Colonic mucosa (tissue), 4 donors: Measurements from ENCODE around the gene MYADM. TPM values are rescaled to one million over a fixed set of nuclear protein-coding genes. Genes with fewer than 3 reads are reported as not detected.
A peak's percentile ranks its signal among the peaks of the same experiment; 100 is the strongest.
"Not testable (repeated sequence)": the region's sequence is repeated elsewhere in the genome, so short reads cannot be mapped to it uniquely, and the experiment has no call there.

Experiments
- DNase-seq: peaks from one replicate; pipeline ENCODE4 v3.0.0-alpha.2; 2020
- H3K27ac ChIP-seq: fragments of 200-600 bp; one replicate; pipeline ENCODE4 v1.8.0; 2021
- H3K27me3 ChIP-seq: fragments of 200-600 bp; one replicate; pipeline ENCODE4 v1.8.0; 2021
- H3K36me3 ChIP-seq: fragments of 200-600 bp; one replicate; pipeline ENCODE4 v1.8.0; 2021
- H3K4me1 ChIP-seq: fragments of 200-600 bp; one replicate; pipeline ENCODE4 v1.8.0; 2021; ENCODE audit warnings: mild to moderate bottlenecking
- H3K4me3 ChIP-seq: fragments of 200-600 bp; one replicate; pipeline ENCODE4 v1.8.0; 2021
- H3K9ac ChIP-seq, 2 donors: one replicate each; pipeline ENCODE4 v1.7.0; 2013; ENCODE audit warnings: control low read depth in 2 of 2, low read depth in 2 of 2, low read length in 2 of 2
- H3K9me3 ChIP-seq: fragments of 200-600 bp; one replicate; pipeline ENCODE4 v1.8.0; 2021
- intact Hi-C: fragments of 100-400 bp; cut with DNase I; formaldehyde crosslinking; loops from one replicate; pipeline ENCODE4 v1.14.1; 2022
- total RNA-seq, 2 donors: library from RNA; stranded (reverse); fragmentation: NEBNext Ultra II Directional in 1 of 2; extraction: Animal tissue kit (Norgen Biotek cat#: 25700) in 1 of 2; gene quantifications; one replicate each; pipeline ENCODE4 v1.2.1, GENCODE V29; 2021
- TF ChIP-seq, protein P1 (sequence below): fragments of 200-600 bp; IDR thresholded peaks from one replicate; pipeline ENCODE4 v1.8.0; 2022; ENCODE audit warnings: antibody characterized with exemption, mild to moderate bottlenecking
- donor health status: healthy.
- donor health status: DM: no; HTN: no; CAD: no.
- donor health status: DM: no; HTN: no; CAD: no.

Gene MYADM
- total RNA-seq, 2 donors from 2014 or later = 80.5 to 110 TPM

GRCh38 chr19:53866865-53867224 lies 838 bp upstream of the MYADM start:
- intact Hi-C loops = no loop called here
- peak overlapping the region; percentile 48 to 82 for H3K9ac ChIP-seq
- DNase-seq = no peak
- no peaks in the 10 kb centered on the region for H3K36me3 ChIP-seq
- H3K27ac ChIP-seq = peak overlapping the region; percentile 86
- H3K4me1 ChIP-seq = peaks cover 7% of the 10 kb centered on the region
- no peaks in the 10 kb centered on the region for H3K9me3 ChIP-seq
- H3K27me3 ChIP-seq = no peaks in the 10 kb centered on the region
- peak overlapping the region; percentile 57 for H3K4me3 ChIP-seq
- TF ChIP-seq, protein P1, sequence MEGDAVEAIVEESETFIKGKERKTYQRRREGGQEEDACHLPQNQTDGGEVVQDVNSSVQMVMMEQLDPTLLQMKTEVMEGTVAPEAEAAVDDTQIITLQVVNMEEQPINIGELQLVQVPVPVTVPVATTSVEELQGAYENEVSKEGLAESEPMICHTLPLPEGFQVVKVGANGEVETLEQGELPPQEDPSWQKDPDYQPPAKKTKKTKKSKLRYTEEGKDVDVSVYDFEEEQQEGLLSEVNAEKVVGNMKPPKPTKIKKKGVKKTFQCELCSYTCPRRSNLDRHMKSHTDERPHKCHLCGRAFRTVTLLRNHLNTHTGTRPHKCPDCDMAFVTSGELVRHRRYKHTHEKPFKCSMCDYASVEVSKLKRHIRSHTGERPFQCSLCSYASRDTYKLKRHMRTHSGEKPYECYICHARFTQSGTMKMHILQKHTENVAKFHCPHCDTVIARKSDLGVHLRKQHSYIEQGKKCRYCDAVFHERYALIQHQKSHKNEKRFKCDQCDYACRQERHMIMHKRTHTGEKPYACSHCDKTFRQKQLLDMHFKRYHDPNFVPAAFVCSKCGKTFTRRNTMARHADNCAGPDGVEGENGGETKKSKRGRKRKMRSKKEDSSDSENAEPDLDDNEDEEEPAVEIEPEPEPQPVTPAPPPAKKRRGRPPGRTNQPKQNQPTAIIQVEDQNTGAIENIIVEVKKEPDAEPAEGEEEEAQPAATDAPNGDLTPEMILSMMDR = no peak

DNA sequence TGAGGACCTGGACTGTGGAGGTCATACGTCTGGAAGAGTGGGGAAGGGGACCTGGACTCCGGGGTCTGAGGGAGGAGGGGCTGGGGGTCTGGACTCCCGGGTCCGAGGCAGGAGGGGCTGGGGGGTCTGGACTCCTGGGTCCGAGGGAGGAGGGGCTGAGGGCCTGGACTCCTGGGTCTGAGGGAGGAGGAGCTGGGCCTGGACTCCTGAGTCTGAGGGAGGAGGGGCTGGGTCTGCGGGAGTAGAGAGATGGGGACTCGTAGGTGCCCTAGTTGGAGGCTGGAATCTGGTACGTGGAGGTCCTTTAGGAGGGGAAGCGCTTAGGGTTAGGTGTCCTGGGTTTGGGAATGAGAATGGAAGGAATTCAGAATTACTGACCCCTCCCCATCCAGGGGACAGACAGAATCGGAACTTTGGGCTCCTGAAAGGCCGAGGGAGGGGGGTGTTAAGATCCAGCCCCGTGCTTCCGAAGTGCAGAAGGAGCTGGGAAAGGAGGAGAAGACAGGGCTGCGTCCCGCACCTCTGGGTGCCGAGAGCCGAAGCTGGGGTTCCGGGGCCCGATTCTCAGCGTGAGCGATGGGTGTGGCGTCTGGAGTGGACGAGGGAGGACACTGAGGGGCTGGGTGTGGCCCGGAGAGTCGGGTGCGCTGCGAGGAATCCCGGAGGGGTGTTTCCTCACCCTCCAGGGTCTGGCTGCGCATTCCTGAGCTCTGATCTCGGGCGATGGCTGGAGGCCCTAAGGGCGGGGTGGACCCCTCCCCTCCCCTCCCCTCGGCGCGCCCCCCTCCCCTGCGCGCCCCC lies 608 bp downstream of the MYADM start:
- TF ChIP-seq, protein P1 = no peak
- DNase-seq = peak; percentile 70
- peak overlapping the region; percentile 86 for H3K27ac ChIP-seq
- peak overlapping the region; percentile 57 for H3K4me3 ChIP-seq
- peak overlapping the region; percentile 86 to 95 for H3K9ac ChIP-seq
- peaks cover 7% of the 10 kb centered on the region for H3K4me1 ChIP-seq
- H3K36me3 ChIP-seq = no peaks in the 10 kb centered on the region
- intact Hi-C loops = no loop called here
- H3K27me3 ChIP-seq = no peaks in the 10 kb centered on the region
- H3K9me3 ChIP-seq = no peaks in the 10 kb centered on the region

- Histone ChIP-seq H3K27ac (peak overlapping the region; percentile 86), H3K36me3 (peaks cover 3% of the 10 kb centered on the region), H3K4me3 (peak overlapping the region; percentile 57), H3K4me1 (peaks cover 7% of the 10 kb centered on the region), H3K9me3 (no peaks in the 10 kb centered on the region), H3K9ac (peak overlapping the region; percentile 86 to 95), H3K27me3 (no peaks in the 10 kb centered on the region)
- TF ChIP-seq, protein P1 = no peak
- DNase-seq = peak; percentile 92
- intact Hi-C loops = no loop called here
Measured at GRCh38 chr19:53868892-53869804, 1.5 kb downstream of the MYADM start.

DNA sequence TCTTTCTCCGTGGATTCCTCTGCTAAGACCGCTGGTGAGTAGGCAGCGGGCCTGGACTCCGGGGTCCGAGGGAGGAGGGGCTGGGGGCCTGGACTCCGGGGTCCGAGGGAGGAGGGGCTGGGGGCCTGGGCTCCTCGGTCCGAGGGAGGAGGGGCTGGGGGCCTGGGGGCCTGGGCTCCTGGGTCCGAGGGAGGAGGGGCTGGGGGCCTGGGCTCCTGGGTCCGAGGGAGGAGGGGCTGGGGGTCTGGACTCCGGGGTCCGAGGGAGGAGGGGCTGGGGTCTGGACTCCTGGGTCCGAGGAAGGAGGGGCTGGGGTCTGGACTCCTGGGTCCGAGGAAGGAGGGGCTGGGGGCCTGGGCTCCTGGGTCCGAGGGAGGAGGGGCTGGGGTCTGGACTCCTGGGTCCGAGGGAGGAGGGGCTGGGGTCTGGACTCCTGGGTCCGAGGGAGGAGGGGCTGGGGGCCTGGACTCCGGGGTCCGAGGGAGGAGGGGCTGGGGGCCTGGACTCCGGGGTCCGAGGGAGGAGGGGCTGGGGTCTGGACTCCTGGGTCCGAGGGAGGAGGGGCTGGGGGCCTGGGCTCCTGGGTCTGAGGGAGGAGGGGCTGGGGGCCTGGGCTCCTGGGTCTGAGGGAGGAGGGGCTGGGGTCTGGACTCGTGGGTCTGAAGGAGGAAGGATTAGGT lies 2.3 kb downstream of the MYADM start:
- H3K36me3 ChIP-seq, intact Hi-C loops, H3K27me3 ChIP-seq, H3K4me1 ChIP-seq, H3K9me3 ChIP-seq, DNase-seq: not testable (repeated sequence)
- H3K27ac ChIP-seq = peak overlapping the region; percentile 86
- H3K9ac ChIP-seq = peak overlapping the region; percentile 86 to 95
- peak overlapping the region; percentile 57 for H3K4me3 ChIP-seq

GRCh38 chr19:53870485-53870844 lies 2.8 kb downstream of the MYADM start:
- Histone ChIP-seq H3K4me3 (peak overlapping the region; percentile 26), H3K27ac (peak overlapping the region; percentile 67), H3K9me3 (no peaks in the 10 kb centered on the region), H3K4me1 (peaks cover 7% of the 10 kb centered on the region), H3K36me3 (peaks cover 6% of the 10 kb centered on the region), H3K27me3 (no peaks in the 10 kb centered on the region), H3K9ac (peak overlapping the region; percentile 26 to 75)
- DNase-seq = peak; percentile 70
- TF ChIP-seq, protein P1 = no peak
- intact Hi-C loops = no loop called here
